Kidney (tissue), 14 donors: Measurements from ENCODE around the gene XDH. TPM values are rescaled to one million over a fixed set of nuclear protein-coding genes. Genes with fewer than 3 reads are reported as not detected.

ENCODE experiments used
- DNase-seq, 5 donors: peaks; one replicate each; pipeline ENCODE4 v3.0.0-alpha.2; 2013 to 2020
- FAIRE-seq: peaks from 2 replicates; lab custom pipeline; 2012; peaks lifted over from hg19 to GRCh38; lab: Jason Lieb, UNC
- H3K27ac ChIP-seq, 2 donors: one replicate each; pipeline ENCODE4 v1.7.0; 2013; ENCODE audit warnings: low read depth in 2 of 2, low read length in 2 of 2, inconsistent platforms in 1 of 2
- H3K27me3 ChIP-seq: one replicate; pipeline ENCODE4 v1.7.1; 2013; ENCODE audit warnings: low read length, inconsistent platforms; ENCODE audit not compliant: control insufficient read depth, insufficient read depth
- H3K36me3 ChIP-seq, 3 donors: one replicate each; pipeline versions ENCODE4 v1.7.0 to v1.7.1; 2013; ENCODE audit warnings: low read length in 3 of 3, control low read depth in 1 of 3, inconsistent platforms in 1 of 3; ENCODE audit not compliant: insufficient read depth in 3 of 3, control insufficient read depth in 2 of 3
- H3K4me1 ChIP-seq, 3 donors: one replicate each; pipeline versions ENCODE4 v1.7.0 to v1.7.1; 2013; ENCODE audit warnings: low read length in 3 of 3, inconsistent platforms in 1 of 3, low read depth in 1 of 3; ENCODE audit not compliant: control insufficient read depth in 2 of 3, insufficient read depth in 2 of 3
- H3K4me3 ChIP-seq, 3 donors: one replicate each; pipeline versions ENCODE4 v1.7.0 to v1.8.1; 2013; ENCODE audit warnings: low read length in 3 of 3, control low read depth in 1 of 3, inconsistent platforms in 1 of 3
- H3K9ac ChIP-seq, 3 donors: one replicate each; pipeline versions ENCODE4 v1.7.0 to v1.7.1; 2013; ENCODE audit warnings: low read length in 3 of 3, control low read depth in 1 of 3, inconsistent platforms in 1 of 3
- H3K9me3 ChIP-seq, 3 donors: one replicate each; pipeline versions ENCODE4 v1.7.0 to v1.7.1; 2013; ENCODE audit warnings: low read length in 3 of 3, control low read depth in 1 of 3, inconsistent platforms in 1 of 3; ENCODE audit not compliant: control insufficient read depth in 2 of 3, insufficient read depth in 1 of 3
- intact Hi-C: fragments of 100-400 bp; cut with DNase I; formaldehyde crosslinking; loops from one replicate; pipeline ENCODE4 v1.11.1; 2022
- polyA plus RNA-seq: library from polyadenylated mRNA; stranded (reverse); fragments of 350-450 nt; fragmentation: Illumina TruSeq; extraction: RNeasy Lipid Tissue Mini Kit (QIAGEN cat#74804); gene quantifications from one replicate; pipeline ENCODE4 v1.2.3, GENCODE V29; 2014; ENCODE audit warnings: low read depth, low replicate concordance; ENCODE audit not compliant: insufficient read depth
- total RNA-seq: library from RNA; stranded (reverse); fragmentation: NEBNext Ultra II Directional; extraction: Animal tissue kit (Norgen Biotek cat#: 25700); gene quantifications from one replicate; pipeline ENCODE4 v1.2.1, GENCODE V29; 2021
- TF ChIP-seq, protein P1 (sequence below): IDR thresholded peaks from 3 replicates; pipeline ENCODE4 v1.5.1; 2012; ENCODE audit warnings: mild to moderate bottlenecking, moderate library complexity, borderline replicate concordance; ENCODE audit not compliant: insufficient read depth; ENCODE audit errors: extremely low read depth
- donor health status: control.
- donor health status: control.
- donor health status: control.
- donor health status: control.
- donor health status: control.
- donor health status: DM: yes; HTN: yes; CAD: no.
- donor health status: Normal renal cell carcinoma (clear cell type).

The XDH gene
- total and polyA plus RNA-seq, 2 donors from 2014 or later = 3.1 TPM; not detected in 1

DNA sequence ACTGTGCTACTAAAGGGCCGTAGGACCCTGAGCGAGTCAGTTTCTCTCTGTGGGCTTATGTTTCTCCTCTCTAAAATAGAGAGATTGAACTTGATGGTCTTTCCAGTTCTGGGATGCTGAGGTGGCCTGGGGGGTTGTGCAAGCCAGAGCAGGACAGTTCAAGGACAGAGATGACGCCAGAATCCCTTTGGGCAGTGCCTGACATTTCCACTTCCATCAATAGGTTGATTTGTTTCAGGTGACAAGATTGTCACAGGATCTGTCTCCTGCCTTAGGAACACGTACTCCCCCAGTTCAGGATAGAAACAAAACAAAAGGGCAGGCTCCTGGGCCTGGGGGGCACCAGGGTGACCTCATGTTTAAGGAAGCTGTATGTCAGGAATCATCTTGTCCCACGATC, 82.0 kb downstream of the XDH start:
- Histone ChIP-seq H3K9me3 (no peaks in the 10 kb centered on the region), H3K27ac (no peak overlapping the region), H3K4me3 (no peak overlapping the region), H3K36me3 (no peaks in the 10 kb centered on the region), H3K27me3 (no peaks in the 10 kb centered on the region), H3K9ac (no peak overlapping the region), H3K4me1 (no peaks in the 10 kb centered on the region)
- TF ChIP-seq, protein P1, sequence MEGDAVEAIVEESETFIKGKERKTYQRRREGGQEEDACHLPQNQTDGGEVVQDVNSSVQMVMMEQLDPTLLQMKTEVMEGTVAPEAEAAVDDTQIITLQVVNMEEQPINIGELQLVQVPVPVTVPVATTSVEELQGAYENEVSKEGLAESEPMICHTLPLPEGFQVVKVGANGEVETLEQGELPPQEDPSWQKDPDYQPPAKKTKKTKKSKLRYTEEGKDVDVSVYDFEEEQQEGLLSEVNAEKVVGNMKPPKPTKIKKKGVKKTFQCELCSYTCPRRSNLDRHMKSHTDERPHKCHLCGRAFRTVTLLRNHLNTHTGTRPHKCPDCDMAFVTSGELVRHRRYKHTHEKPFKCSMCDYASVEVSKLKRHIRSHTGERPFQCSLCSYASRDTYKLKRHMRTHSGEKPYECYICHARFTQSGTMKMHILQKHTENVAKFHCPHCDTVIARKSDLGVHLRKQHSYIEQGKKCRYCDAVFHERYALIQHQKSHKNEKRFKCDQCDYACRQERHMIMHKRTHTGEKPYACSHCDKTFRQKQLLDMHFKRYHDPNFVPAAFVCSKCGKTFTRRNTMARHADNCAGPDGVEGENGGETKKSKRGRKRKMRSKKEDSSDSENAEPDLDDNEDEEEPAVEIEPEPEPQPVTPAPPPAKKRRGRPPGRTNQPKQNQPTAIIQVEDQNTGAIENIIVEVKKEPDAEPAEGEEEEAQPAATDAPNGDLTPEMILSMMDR = no peak
- FAIRE-seq = no peak
- intact Hi-C loops = loop anchor here (10.0 kb wide), 1 partner anchor 618 kb away; no protein-coding TSS in a partner anchor
- no peak for DNase-seq

DNA sequence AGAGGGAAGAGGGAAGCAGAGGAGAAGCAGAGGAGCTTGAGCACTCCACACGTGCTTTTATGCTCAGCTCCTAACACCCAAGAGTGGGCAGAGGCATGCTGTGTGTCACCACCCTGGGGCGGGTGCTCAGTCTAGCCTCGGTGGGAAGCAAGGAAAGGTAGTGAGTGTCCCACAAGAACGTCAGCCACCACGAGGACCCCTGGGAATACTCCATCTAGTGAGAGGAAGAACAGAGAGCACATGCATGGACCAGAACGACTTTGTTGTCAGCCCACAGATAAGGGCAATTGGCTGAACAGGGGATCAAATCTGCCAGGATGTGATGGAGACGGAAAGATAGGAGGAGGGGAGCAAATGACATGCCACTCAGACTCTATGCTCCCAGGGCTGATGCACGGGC, 83.4 kb downstream of the XDH start:
- no peak overlapping the region for H3K27ac ChIP-seq
- H3K4me1 ChIP-seq = no peaks in the 10 kb centered on the region
- no peak overlapping the region for H3K4me3 ChIP-seq
- no peaks in the 10 kb centered on the region for H3K9me3 ChIP-seq
- intact Hi-C loops = loop anchor here (10.0 kb wide), 1 partner anchor 616 kb away; no protein-coding TSS in a partner anchor
- DNase-seq = no peak
- H3K36me3 ChIP-seq = no peaks in the 10 kb centered on the region
- no peak for FAIRE-seq
- H3K9ac ChIP-seq = no peak overlapping the region
- TF ChIP-seq, protein P1 = no peak
- H3K27me3 ChIP-seq = no peaks in the 10 kb centered on the region

DNA sequence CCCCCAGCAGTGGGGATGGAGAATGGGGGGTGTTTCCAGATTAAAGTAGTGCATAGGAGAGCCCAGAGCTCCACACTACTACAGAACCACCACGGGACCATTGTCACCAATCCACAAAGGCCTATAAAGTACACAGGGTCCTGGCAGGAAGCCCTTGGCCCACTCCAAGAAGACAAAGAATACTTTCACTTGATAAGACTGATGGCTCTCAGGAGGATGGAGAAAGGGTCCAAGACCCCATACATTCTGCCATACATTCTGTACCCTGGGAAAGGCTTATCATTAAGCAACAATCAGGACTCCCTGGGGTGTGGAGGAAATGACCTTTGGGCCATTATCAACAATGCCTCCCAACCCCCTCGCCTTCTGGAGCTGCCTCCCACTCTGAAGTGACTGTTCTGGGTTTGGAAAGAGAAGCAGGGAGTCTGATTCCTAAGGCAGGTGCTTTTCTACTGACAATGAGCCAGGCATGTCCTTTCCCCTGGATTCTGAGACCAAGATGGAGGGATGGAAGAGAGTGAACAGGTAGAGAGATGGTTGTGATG, 85.4 kb downstream of the XDH start:
- no peaks in the 10 kb centered on the region for H3K9me3 ChIP-seq
- no peak overlapping the region for H3K4me3 ChIP-seq
- DNase-seq (no peak), FAIRE-seq (no peak)
- TF ChIP-seq, protein P1 = no peak
- intact Hi-C loops = no loop called here
- H3K27ac ChIP-seq = no peak overlapping the region
- H3K4me1 ChIP-seq = peaks cover 0 to 2% (median 0%) of the 10 kb centered on the region in 3 donors
- H3K27me3 ChIP-seq = no peaks in the 10 kb centered on the region
- H3K36me3 ChIP-seq = no peaks in the 10 kb centered on the region
- H3K9ac ChIP-seq = no peak overlapping the region

DNA sequence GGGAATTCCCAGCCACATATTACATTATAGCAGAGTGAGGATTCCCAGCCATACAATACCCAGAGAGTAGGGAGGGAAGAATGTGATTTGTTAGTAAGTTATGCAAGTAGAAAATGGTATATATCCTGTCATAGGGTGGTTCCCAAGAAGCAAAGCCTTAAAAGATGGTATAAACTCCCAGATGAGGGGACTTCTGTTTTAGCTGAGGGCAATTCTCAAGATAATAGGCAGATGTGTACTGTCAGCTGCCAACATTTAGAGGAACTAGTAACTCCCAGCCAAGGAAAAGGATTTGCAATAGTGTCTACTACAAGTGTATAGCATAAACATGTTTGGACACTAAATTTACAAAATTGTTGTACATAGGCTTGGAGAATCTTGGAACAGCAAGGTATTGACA, 86.5 kb downstream of the XDH start:
- FAIRE-seq (no peak), DNase-seq (no peak)
- H3K4me1 ChIP-seq = peaks cover 0 to 2% (median 0%) of the 10 kb centered on the region in 3 donors
- H3K4me3 ChIP-seq = no peak overlapping the region
- TF ChIP-seq, protein P1 = no peak
- intact Hi-C loops = no loop called here
- no peak overlapping the region for H3K9ac ChIP-seq
- no peaks in the 10 kb centered on the region for H3K27me3 ChIP-seq
- H3K27ac ChIP-seq = no peak overlapping the region
- H3K36me3 ChIP-seq = no peaks in the 10 kb centered on the region
- H3K9me3 ChIP-seq = no peaks in the 10 kb centered on the region
